HG03469 (cell line): Measurements from ENCODE around the gene USP17L17.
"Not testable (repeated sequence)": the region's sequence is repeated elsewhere in the genome, so short reads cannot be mapped to it uniquely, and the experiment has no call there.

Experiments
- ATAC-seq: cut with Tn5 transposase; IDR thresholded peaks from one replicate; pipeline ENCODE4 v1.9.1; 2021; ENCODE audit warnings: mild to moderate bottlenecking, moderate library complexity, moderate number of reproducible peaks; ENCODE audit not compliant: unreplicated experiment

Gene USP17L17

GRCh38 chr4:9243579-9243978 is at the start of gene USP17L17:
TSS of gene USP17L17 (plus strand) at chr4:9243879. CDS start at chr4:9243879, 0 bp downstream.
- ATAC-seq = not testable (repeated sequence)

- not testable (repeated sequence) for ATAC-seq
Measured at GRCh38 chr4:9210357-9210756, 33.3 kb upstream of the USP17L17 start, which contains the start of gene USP17L10. TSS of gene USP17L10 (plus strand) at chr4:9210657. CDS start at chr4:9210657, 0 bp downstream.

- ATAC-seq = not testable (repeated sequence)
Measured at GRCh38 chr4:9214701-9215100, 29.0 kb upstream of the USP17L17 start.

GRCh38 chr4:9215105-9215504 is 28.6 kb upstream of the USP17L17 start, which contains the start of gene USP17L11:
TSS of gene USP17L11 (plus strand) at chr4:9215405. CDS start at chr4:9215405, 0 bp downstream.
- not testable (repeated sequence) for ATAC-seq

GRCh38 chr4:9219852-9220251 is 23.8 kb upstream of the USP17L17 start, which contains the start of gene USP17L12:
TSS of gene USP17L12 (plus strand) at chr4:9220152. CDS start at chr4:9220152, 0 bp downstream.
- ATAC-seq = not testable (repeated sequence)

GRCh38 chr4:9224596-9224995 is 19.1 kb upstream of the USP17L17 start, which contains the start of gene USP17L13:
TSS of gene USP17L13 (plus strand) at chr4:9224896. CDS start at chr4:9224896, 0 bp downstream.
- ATAC-seq = not testable (repeated sequence)

- not testable (repeated sequence) for ATAC-seq
Measured at GRCh38 chr4:9230249-9230648, 13.4 kb upstream of the USP17L17 start.

GRCh38 chr4:9234085-9234484 is 9.6 kb upstream of the USP17L17 start, which contains the start of gene USP17L15:
TSS of gene USP17L15 (plus strand) at chr4:9234385. CDS start at chr4:9234385, 0 bp downstream.
- ATAC-seq = not testable (repeated sequence)

- not testable (repeated sequence) for ATAC-seq
Measured at GRCh38 chr4:9238461-9238860, 5.2 kb upstream of the USP17L17 start.

GRCh38 chr4:9247953-9248680 is 4.4 kb downstream of the USP17L17 start, which contains the start of gene USP17L18:
TSS of gene USP17L18 (plus strand) at chr4:9248630. CDS start at chr4:9248630, 0 bp downstream.
- not testable (repeated sequence) for ATAC-seq

GRCh38 chr4:9253078-9253477 is 9.4 kb downstream of the USP17L17 start, which contains the start of gene USP17L19:
TSS of gene USP17L19 (plus strand) at chr4:9253378. CDS start at chr4:9253378, 0 bp downstream.
- not testable (repeated sequence) for ATAC-seq

GRCh38 chr4:9257824-9258223 is 14.1 kb downstream of the USP17L17 start, which contains the start of gene USP17L20:
TSS of gene USP17L20 (plus strand) at chr4:9258124. CDS start at chr4:9258124, 0 bp downstream.
- not testable (repeated sequence) for ATAC-seq

- ATAC-seq = not testable (repeated sequence)
Measured at GRCh38 chr4:9262572-9262971, 18.9 kb downstream of the USP17L17 start, which contains the start of gene USP17L21. TSS of gene USP17L21 (plus strand) at chr4:9262872. CDS start at chr4:9262872, 0 bp downstream.

GRCh38 chr4:9267319-9267718 is 23.6 kb downstream of the USP17L17 start, which contains the start of gene USP17L22:
TSS of gene USP17L22 (plus strand) at chr4:9267619. CDS start at chr4:9267619, 0 bp downstream.
- ATAC-seq = not testable (repeated sequence)

- ATAC-seq = not testable (repeated sequence)
Measured at GRCh38 chr4:9271719-9272118, 28.0 kb downstream of the USP17L17 start.
